GM18508 (cell line): ENCODE results near the gene TECTA.
"Not testable (repeated sequence)": the region's sequence is repeated elsewhere in the genome, so short reads cannot be mapped to it uniquely, and the experiment has no call there.

Experiments
- ATAC-seq: cut with Tn5 transposase; IDR thresholded peaks from one replicate; pipeline ENCODE4 v1.9.1; 2021; ENCODE audit warnings: moderate number of reproducible peaks; ENCODE audit not compliant: insufficient read depth, unreplicated experiment

The TECTA gene

GRCh38 chr11:121226415-121227263 lies 125.6 kb downstream of the TECTA start:
- ATAC-seq = no peak

GRCh38 chr11:121228851-121229250 lies 127.8 kb downstream of the TECTA start:
- ATAC-seq = no peak

- no peak for ATAC-seq
Measured at GRCh38 chr11:121229495-121230215, 128.6 kb downstream of the TECTA start.

- no peak for ATAC-seq
Measured at GRCh38 chr11:121231576-121232278, 130.7 kb downstream of the TECTA start.

- ATAC-seq = no peak
Measured at GRCh38 chr11:121235057-121235456, 134.0 kb downstream of the TECTA start.

GRCh38 chr11:121236115-121237001 lies 135.3 kb downstream of the TECTA start:
- peak; percentile 77 for ATAC-seq

GRCh38 chr11:121237247-121237646 lies 136.2 kb downstream of the TECTA start:
- not testable (repeated sequence) for ATAC-seq

GRCh38 chr11:121237686-121238658 lies 136.9 kb downstream of the TECTA start:
- no peak for ATAC-seq

- ATAC-seq = no peak
Measured at GRCh38 chr11:121238956-121239355, 137.9 kb downstream of the TECTA start.

GRCh38 chr11:121240001-121240400 lies 139.0 kb downstream of the TECTA start:
- ATAC-seq = not testable (repeated sequence)

GRCh38 chr11:121240650-121241303 lies 139.7 kb downstream of the TECTA start:
- no peak for ATAC-seq
